SKM-1 (cell line): Measurements from ENCODE around the gene ZWILCH.
"Not testable (repeated sequence)": the region's sequence is repeated elsewhere in the genome, so short reads cannot be mapped to it uniquely, and the experiment has no call there.

Source experiments
- DNase-seq: peaks from one replicate; lab custom pipeline; 2025; ENCODE audit not compliant: unreplicated experiment; lab: John Stamatoyannopoulos, UW

Gene ZWILCH

GRCh38 chr15:66504563-66505429 lies at the start of gene ZWILCH, which contains the start of gene RPL4:
TSS of gene ZWILCH (plus strand) at chr15:66505326. CDS start at chr15:66505339, 13 bp downstream.
TSS of gene RPL4 (minus strand) at chr15:66504855. CDS start at chr15:66504790, 65 bp downstream.
- peak; percentile 75 for DNase-seq

GRCh38 chr15:66456211-66456610 lies 48.9 kb upstream of the ZWILCH start:
- DNase-seq, result no peak

GRCh38 chr15:66459818-66460615 lies 45.1 kb upstream of the ZWILCH start:
- no peak for DNase-seq

GRCh38 chr15:66461294-66461693 lies 43.8 kb upstream of the ZWILCH start:
- not testable (repeated sequence) for DNase-seq

GRCh38 chr15:66461917-66462316 lies 43.2 kb upstream of the ZWILCH start:
- no peak for DNase-seq

- no peak for DNase-seq
Observed at GRCh38 chr15:66462627-66463026, 42.5 kb upstream of the ZWILCH start.

GRCh38 chr15:66465294-66465693 lies 39.8 kb upstream of the ZWILCH start:
- DNase-seq, result not testable (repeated sequence)

GRCh38 chr15:66467162-66468040 lies 37.7 kb upstream of the ZWILCH start:
- DNase-seq, result not testable (repeated sequence)

GRCh38 chr15:66470825-66471224 lies 34.3 kb upstream of the ZWILCH start:
- DNase-seq, result not testable (repeated sequence)

GRCh38 chr15:66472176-66472999 lies 32.7 kb upstream of the ZWILCH start:
- no peak for DNase-seq

GRCh38 chr15:66474135-66474534 lies 31.0 kb upstream of the ZWILCH start:
- DNase-seq, result no peak

- no peak for DNase-seq
Observed at GRCh38 chr15:66474963-66475362, 30.2 kb upstream of the ZWILCH start.

- DNase-seq, result no peak
Observed at GRCh38 chr15:66476535-66476934, 28.6 kb upstream of the ZWILCH start.

GRCh38 chr15:66477011-66477410 lies 28.1 kb upstream of the ZWILCH start:
- no peak for DNase-seq

- DNase-seq, result no peak
Observed at GRCh38 chr15:66480267-66480666, 24.9 kb upstream of the ZWILCH start.

GRCh38 chr15:66481107-66481856 lies 23.8 kb upstream of the ZWILCH start:
- no peak for DNase-seq

GRCh38 chr15:66482539-66482938 lies 22.6 kb upstream of the ZWILCH start:
- no peak for DNase-seq

GRCh38 chr15:66483131-66483566 lies 22.0 kb upstream of the ZWILCH start:
- no peak for DNase-seq

- no peak for DNase-seq
Observed at GRCh38 chr15:66484539-66485112, 20.5 kb upstream of the ZWILCH start.
